Right atrium auricular region (tissue), 2 donors: Measurements from ENCODE around the gene SLC13A4. TPM values are rescaled to one million over a fixed set of nuclear protein-coding genes. Genes with fewer than 3 reads are reported as not detected.

Source experiments
- DNase-seq: peaks from one replicate; pipeline ENCODE4 v3.0.0-alpha.2; 2019; ENCODE audit warnings: low spot score
- H3K27ac ChIP-seq, 2 donors: fragments of 200-600 bp; sonication (generic); 1 replicate in 1 of 2; 2 replicates in 1 of 2; pipeline ENCODE4 v1.5.1; 2016 to 2019
- H3K27me3 ChIP-seq, 2 donors: fragments of 200-600 bp; sonication (generic); one replicate each; pipeline versions ENCODE4 v1.5.1 to v1.6.0; 2017 to 2019
- H3K36me3 ChIP-seq: fragments of 200-600 bp; sonication (generic); one replicate; pipeline ENCODE4 v1.5.1; 2016
- H3K4me1 ChIP-seq, 2 donors: fragments of 200-600 bp; sonication (generic); one replicate each; pipeline versions ENCODE4 v1.5.1 to v1.6.0; 2017 to 2019
- H3K4me3 ChIP-seq, 2 donors: fragments of 200-600 bp; sonication (generic); 1 replicate in 1 of 2; 2 replicates in 1 of 2; pipeline ENCODE4 v1.5.1; 2017 to 2019; ENCODE audit warnings: mild to moderate bottlenecking in 1 of 2, moderate library complexity in 1 of 2
- H3K9me3 ChIP-seq, 2 donors: fragments of 200-600 bp; sonication (generic); one replicate each; pipeline ENCODE4 v1.5.1; 2019
- total RNA-seq, 2 donors: library from RNA; depleted of rRNA; stranded (reverse); fragments of >200 nt; gene quantifications; one replicate each; pipeline ENCODE4 v1.1.0, GENCODE V29; 2016
- TF ChIP-seq, protein P1 (sequence below), 2 donors: fragments of 200-600 bp; sonication (generic); IDR thresholded peaks; one replicate each; pipeline ENCODE4 v1.5.1; 2019; ENCODE audit warnings: antibody characterized with exemption in 2 of 2

SLC13A4 gene
- total RNA-seq, 2 donors from 2014 or later: 0.12 TPM; not detected in 1

DNA sequence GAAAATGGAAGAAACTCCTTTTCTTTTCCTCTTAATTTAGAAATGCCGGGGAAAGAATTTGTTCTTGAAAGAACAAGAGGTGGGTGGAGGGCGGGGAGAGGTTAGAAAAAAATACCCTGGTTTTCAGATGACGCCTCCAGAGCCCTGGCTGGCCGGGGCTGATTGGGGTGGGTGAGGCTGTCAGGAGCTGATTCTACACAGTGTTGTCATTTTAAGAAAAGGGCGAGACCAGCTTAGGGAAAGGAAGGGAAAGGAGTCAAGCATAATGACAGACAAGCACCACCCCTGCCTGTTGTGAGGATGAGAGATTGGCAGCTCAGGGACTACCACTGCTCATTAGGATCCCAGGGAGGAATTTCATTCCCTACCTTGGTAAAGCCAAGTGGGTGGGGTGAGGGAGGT is 30.5 kb upstream of the SLC13A4 start:
- Histone ChIP-seq H3K4me1 (peaks cover 0 to 28% of the 10 kb centered on the region in 2 donors), H3K36me3 (no peaks in the 10 kb centered on the region), H3K27me3 (no peaks in the 10 kb centered on the region), H3K4me3 (peak overlapping the region; percentile 3 to 25), H3K9me3 (no peaks in the 10 kb centered on the region), H3K27ac (peak overlapping the region; percentile 63 to 69)
- TF ChIP-seq, protein P1, sequence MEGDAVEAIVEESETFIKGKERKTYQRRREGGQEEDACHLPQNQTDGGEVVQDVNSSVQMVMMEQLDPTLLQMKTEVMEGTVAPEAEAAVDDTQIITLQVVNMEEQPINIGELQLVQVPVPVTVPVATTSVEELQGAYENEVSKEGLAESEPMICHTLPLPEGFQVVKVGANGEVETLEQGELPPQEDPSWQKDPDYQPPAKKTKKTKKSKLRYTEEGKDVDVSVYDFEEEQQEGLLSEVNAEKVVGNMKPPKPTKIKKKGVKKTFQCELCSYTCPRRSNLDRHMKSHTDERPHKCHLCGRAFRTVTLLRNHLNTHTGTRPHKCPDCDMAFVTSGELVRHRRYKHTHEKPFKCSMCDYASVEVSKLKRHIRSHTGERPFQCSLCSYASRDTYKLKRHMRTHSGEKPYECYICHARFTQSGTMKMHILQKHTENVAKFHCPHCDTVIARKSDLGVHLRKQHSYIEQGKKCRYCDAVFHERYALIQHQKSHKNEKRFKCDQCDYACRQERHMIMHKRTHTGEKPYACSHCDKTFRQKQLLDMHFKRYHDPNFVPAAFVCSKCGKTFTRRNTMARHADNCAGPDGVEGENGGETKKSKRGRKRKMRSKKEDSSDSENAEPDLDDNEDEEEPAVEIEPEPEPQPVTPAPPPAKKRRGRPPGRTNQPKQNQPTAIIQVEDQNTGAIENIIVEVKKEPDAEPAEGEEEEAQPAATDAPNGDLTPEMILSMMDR (IDR thresholded peaks at IDR 0.05): no peak
- DNase-seq: peak; percentile 79

DNA sequence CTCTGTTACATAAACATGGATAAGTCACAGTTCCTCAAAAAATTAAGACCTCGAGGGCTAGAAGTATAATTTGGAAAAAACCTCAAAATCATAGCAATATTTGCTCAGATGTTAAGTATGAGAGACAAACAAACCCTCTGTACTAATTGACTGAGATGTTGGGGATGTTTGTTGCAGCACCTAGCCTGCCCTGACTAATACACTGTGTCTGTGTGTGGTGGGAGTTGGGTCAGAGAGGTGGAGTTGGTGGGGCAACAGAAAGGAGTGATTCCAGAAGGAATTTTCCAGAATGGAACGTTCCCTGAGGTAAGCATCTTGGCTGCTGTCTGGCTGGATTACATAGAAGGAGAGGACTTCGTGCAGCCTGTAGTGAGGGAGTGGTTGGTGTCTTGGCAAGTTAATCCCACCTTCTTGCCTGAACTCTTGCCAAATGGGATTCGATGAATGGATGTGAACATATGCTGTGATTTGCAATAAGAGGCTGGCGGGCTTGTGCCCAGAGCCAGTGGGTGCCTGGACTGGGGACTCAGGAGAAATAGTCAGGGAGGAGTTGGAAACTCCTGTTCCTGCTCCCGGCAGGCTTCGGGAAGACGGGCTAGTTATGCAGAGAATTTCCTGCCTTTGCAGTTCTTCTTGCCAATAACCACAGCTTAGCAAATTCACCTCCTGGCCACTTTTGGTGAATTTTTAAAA is 29.9 kb upstream of the SLC13A4 start:
- H3K4me3 ChIP-seq: peak overlapping the region; percentile 3 to 25
- H3K36me3 ChIP-seq: no peaks in the 10 kb centered on the region
- H3K27ac ChIP-seq: peak overlapping the region; percentile 63 to 69
- DNase-seq: peak; percentile 73
- H3K4me1 ChIP-seq: peaks cover 0 to 28% of the 10 kb centered on the region in 2 donors
- no peaks in the 10 kb centered on the region for H3K27me3 ChIP-seq
- TF ChIP-seq, protein P1 (IDR thresholded peaks at IDR 0.05): no peak
- H3K9me3 ChIP-seq: no peaks in the 10 kb centered on the region

- Histone ChIP-seq H3K9me3 (no peaks in the 10 kb centered on the region), H3K36me3 (no peaks in the 10 kb centered on the region), H3K27ac (peak overlapping the region in 1 of 2 donors; percentile 51), H3K27me3 (no peaks in the 10 kb centered on the region), H3K4me1 (peaks cover 0 to 17% of the 10 kb centered on the region in 2 donors), H3K4me3 (no peak overlapping the region)
- peak; percentile 54 for DNase-seq
- TF ChIP-seq, protein P1 (IDR thresholded peaks at IDR 0.05): no peak
Measured at GRCh38 chr7:135756191-135756590, 28.2 kb upstream of the SLC13A4 start.

DNA sequence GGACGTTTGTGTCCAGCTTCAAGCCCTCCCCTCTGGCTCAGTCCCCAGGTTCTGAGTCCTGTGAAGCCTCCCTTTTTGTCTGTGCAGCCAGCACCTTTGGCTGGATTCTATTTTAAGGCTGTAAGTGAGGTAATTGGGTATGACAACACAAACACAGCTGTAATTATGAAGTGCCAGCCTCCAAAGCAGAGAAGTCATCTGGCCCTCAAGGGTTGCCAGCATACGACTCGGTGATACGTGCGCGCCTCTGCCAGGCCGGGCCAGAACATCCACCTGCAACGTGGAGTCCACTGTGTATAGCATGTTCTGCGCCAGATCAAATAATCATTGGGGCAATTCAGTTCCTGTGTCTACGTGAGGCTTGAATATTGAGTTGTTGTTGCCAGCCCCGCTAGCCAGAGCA is 27.4 kb upstream of the SLC13A4 start:
- TF ChIP-seq, protein P1 (IDR thresholded peaks at IDR 0.05): no peak
- peak; percentile 58 for DNase-seq
- H3K27me3 ChIP-seq: no peaks in the 10 kb centered on the region
- no peaks in the 10 kb centered on the region for H3K9me3 ChIP-seq
- no peak overlapping the region for H3K4me3 ChIP-seq
- no peaks in the 10 kb centered on the region for H3K36me3 ChIP-seq
- H3K27ac ChIP-seq: peak overlapping the region in 1 of 2 donors; percentile 51
- peaks cover 0 to 17% of the 10 kb centered on the region in 2 donors for H3K4me1 ChIP-seq

- H3K4me3 ChIP-seq: no peak overlapping the region
- H3K27ac ChIP-seq: no peak overlapping the region
- H3K9me3 ChIP-seq: no peaks in the 10 kb centered on the region
- TF ChIP-seq, protein P1 (IDR thresholded peaks at IDR 0.05): no peak
- DNase-seq: no peak
- H3K27me3 ChIP-seq: no peaks in the 10 kb centered on the region
- H3K4me1 ChIP-seq: peaks cover 0 to 22% of the 10 kb centered on the region in 2 donors
- H3K36me3 ChIP-seq: no peaks in the 10 kb centered on the region
Measured at GRCh38 chr7:135753616-135754413, 25.8 kb upstream of the SLC13A4 start.
